Measurements from ENCODE around the gene ZNF222.

The ZNF222 gene

GRCh38 chr19:44051650-44052402 is 26.6 kb downstream of the ZNF222 start, which contains the start of gene ZNF223:
TSS of gene ZNF223 (plus strand) at chr19:44052036. CDS start at chr19:44055177, 3,141 bp downstream.
- peak within 1 kb of the TSS; percentile 84 for H3K4me3 ChIP-seq (ENCODE audit: low read depth, low read length)

DNA sequence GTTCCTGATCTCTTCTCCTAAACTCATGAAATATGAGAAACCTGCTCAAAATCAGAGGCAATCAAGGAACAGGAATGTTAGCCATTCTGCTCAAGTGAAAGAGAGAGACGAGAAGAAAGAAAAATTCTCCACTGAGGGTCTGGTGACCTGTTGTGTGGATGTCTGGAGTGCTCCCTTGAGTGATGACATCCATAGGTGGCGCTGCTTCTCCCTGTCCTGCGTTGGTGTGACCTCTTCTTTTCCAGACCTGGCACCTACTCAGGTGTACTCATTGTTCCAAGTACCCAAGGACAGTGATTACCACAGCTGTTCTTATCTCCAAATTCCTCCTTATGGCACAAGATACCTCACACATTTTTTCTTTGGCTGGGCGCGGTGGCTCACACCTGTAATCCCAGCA is 30.7 kb downstream of the ZNF222 start:
- no peak overlapping the region for H3K4me3 ChIP-seq (ENCODE audit: low read depth, low read length)

- no peak overlapping the region for H3K4me3 ChIP-seq (ENCODE audit: low read depth, low read length)
These were observed 34.0 kb downstream of the ZNF222 start for GRCh38 chr19:44059229-44059628.

DNA sequence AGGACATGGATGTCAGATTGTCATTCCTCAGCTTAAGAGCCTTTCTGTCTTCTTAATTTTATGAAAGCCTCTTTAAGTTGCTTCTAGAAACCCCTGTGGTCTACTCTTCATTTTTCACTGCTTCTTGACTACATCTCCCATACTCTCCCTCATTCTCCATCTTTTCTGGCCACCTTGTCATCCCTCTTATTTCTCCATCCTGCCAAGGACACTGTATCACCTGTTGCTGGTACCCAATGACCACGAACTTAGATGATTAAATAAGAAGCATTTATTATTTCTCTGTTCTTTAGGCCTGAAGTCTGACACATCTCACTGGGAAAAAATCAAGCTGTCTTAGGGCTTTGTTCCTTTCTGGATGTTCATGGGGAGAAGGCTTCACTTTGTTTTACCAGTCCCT is 35.9 kb downstream of the ZNF222 start:
- no peak overlapping the region for H3K4me3 ChIP-seq (ENCODE audit: low read depth, low read length)

- no peak overlapping the region for H3K4me3 ChIP-seq (ENCODE audit: low read depth, low read length)
These were observed 41.1 kb downstream of the ZNF222 start for GRCh38 chr19:44066305-44066704.

GRCh38 chr19:44069415-44069814 is 44.2 kb downstream of the ZNF222 start:
- no peak overlapping the region for H3K4me3 ChIP-seq (ENCODE audit: low read depth, low read length)

- peak within 1 kb of the TSS; percentile 91 for H3K4me3 ChIP-seq (ENCODE audit: low read depth, low read length)
These were observed 46.8 kb downstream of the ZNF222 start, which contains the start of gene ZNF284 for GRCh38 chr19:44071824-44072542. TSS of gene ZNF284 (plus strand) at chr19:44072159. CDS start at chr19:44076390, 4,231 bp downstream.

GRCh38 chr19:44072543-44073401 is 47.6 kb downstream of the ZNF222 start:
- peak overlapping the region; percentile 91 for H3K4me3 ChIP-seq (ENCODE audit: low read depth, low read length)

DNA sequence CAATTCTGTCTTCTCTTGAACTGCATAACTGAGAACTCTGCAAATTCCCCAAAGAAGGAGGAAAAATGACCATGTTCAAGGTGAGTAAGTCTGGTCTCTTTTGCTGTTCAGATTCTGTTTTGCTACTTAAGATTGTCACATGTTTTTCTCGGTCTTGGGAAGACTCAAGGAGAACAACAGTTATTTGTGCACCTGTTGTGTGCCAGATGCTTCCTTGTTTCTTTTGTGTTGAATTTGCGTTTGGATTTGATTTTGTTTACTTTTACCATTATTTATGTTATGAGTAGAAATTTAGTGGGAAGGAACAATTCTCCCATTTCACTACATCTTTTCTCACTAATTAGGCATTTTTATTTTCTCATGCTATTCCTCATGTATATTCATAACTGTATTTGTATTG is 51.1 kb downstream of the ZNF222 start:
- no peak overlapping the region for H3K4me3 ChIP-seq (ENCODE audit: low read depth, low read length)
